Measurements from ENCODE around the gene DEGS1. TPM values are rescaled to one million over a fixed set of nuclear protein-coding genes. Genes with fewer than 3 reads are reported as not detected.

DEGS1 gene
- total RNA-seq, 4 donors from 2014 or later, result 19.1 to 32.9 (median 22.6) TPM

DNA sequence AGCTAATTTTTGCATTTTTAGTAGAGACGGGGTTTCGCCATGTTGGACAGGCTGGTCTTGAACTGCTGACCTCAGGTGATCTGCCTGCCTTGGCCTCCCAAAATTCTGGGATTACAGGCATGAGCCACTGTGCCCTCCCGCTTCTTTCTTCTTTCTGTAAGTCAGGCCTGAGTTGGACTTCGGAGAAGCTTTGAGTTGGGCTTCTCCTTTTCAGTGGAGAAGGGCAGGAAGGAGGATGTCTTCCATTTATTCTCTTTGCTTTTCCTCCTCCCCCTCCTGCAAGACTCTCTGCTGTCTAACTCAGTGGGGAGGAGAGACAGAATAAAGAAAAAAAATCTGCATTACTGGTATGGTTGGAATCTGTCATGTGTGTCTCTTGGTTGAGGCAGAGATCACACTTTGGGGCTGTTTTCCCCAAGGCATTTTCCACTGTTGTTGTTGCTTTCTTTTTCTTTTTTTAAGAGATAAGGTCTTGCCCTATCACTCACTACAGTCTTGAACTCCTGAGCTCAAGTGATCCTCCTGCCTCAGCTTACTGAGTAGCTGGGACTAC is 13.2 kb upstream of the DEGS1 start:
- DNase-seq, result no peak
- Histone ChIP-seq H3K36me3 (no peaks in the 10 kb centered on the region), H3K4me1 (peaks cover 0 to 16% (median 4%) of the 10 kb centered on the region in 4 donors), H3K9me3 (no peaks in the 10 kb centered on the region), H3K27me3 (no peaks in the 10 kb centered on the region), H3K27ac (peak overlapping the region; percentile 11 to 64 (median 45)), H3K4me3 (no peak overlapping the region)
- 71 to 75% methylated on average over 2 to 4 of the region's 4 CpGs for WGBS, 2 donors (ENCODE audit: low coverage in 1 of 2)
- in situ Hi-C loops (cut with MboI; ENCODE audit: low pct_ligation_motif_present in 1 of 4, low pct_unique_long_range_greater_than_20kb in 1 of 4, low sequenced_read_pairs in 3 of 4), result no loop called here
- intact Hi-C loops (cut with DNase I; ENCODE audit: low total_unique reads), result no loop called here
- TF ChIP-seq CTCF (IDR thresholded peaks at IDR 0.05) (no peak), POLR2AphosphoS5 (IDR thresholded peaks at IDR 0.05) (no peak), POLR2A (IDR thresholded peaks at IDR 0.05) (no peak), EP300 (IDR thresholded peaks at IDR 0.05; ENCODE audit: low read depth) (no peak)

DNA sequence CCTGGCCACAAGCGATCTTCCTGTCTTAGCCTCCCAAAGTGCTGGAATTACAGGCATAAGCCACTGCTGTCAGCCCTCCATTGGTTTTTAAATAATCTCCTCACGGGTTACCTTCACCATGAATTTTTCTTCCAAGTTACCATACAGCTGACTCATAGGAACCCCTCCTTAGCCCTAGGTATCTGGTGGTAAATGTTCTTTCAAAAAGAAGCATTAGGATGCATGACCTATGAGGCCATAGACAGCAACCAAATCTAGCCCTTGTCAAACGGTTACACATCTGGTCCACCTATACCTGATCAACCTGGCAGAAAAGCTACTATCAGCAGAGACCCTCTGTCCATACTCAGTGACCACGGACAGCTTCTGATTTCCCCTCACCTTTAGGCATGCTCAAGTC is 12.7 kb upstream of the DEGS1 start:
- no peaks in the 10 kb centered on the region for H3K9me3 ChIP-seq
- DNase-seq, result no peak
- no peaks in the 10 kb centered on the region for H3K27me3 ChIP-seq
- H3K27ac ChIP-seq, result no peak overlapping the region
- no peaks in the 10 kb centered on the region for H3K36me3 ChIP-seq
- H3K4me3 ChIP-seq, result no peak overlapping the region
- H3K4me1 ChIP-seq, result peaks cover 0 to 16% (median 4%) of the 10 kb centered on the region in 4 donors
- intact Hi-C loops (cut with DNase I; ENCODE audit: low total_unique reads) (no loop called here), in situ Hi-C loops (cut with MboI; ENCODE audit: low pct_ligation_motif_present in 1 of 4, low pct_unique_long_range_greater_than_20kb in 1 of 4, low sequenced_read_pairs in 3 of 4) (no loop called here)
- no peak for TF ChIP-seq CTCF (IDR thresholded peaks at IDR 0.05)
- TF ChIP-seq POLR2A (IDR thresholded peaks at IDR 0.05), result no peak
- TF ChIP-seq POLR2AphosphoS5 (IDR thresholded peaks at IDR 0.05), result no peak
- TF ChIP-seq EP300 (IDR thresholded peaks at IDR 0.05; ENCODE audit: low read depth), result no peak
- 87 to 88% methylated on average over 3 to 4 of the region's 4 CpGs for WGBS, 2 donors (ENCODE audit: low coverage in 1 of 2)

- peak; percentile 28 for DNase-seq
- Histone ChIP-seq H3K4me1 (peaks cover 0 to 19% (median 4%) of the 10 kb centered on the region in 4 donors), H3K27ac (no peak overlapping the region), H3K27me3 (no peaks in the 10 kb centered on the region), H3K4me3 (no peak overlapping the region), H3K9me3 (no peaks in the 10 kb centered on the region), H3K36me3 (no peaks in the 10 kb centered on the region)
- no peak for TF ChIP-seq POLR2AphosphoS5 (IDR thresholded peaks at IDR 0.05)
- no peak for TF ChIP-seq EP300 (IDR thresholded peaks at IDR 0.05; ENCODE audit: low read depth)
- TF ChIP-seq CTCF (IDR thresholded peaks at IDR 0.05), result peak; percentile 15 to 61 (median 37)
- TF ChIP-seq POLR2A (IDR thresholded peaks at IDR 0.05), result no peak
- in situ Hi-C loops (cut with MboI; ENCODE audit: low pct_ligation_motif_present in 1 of 4, low pct_unique_long_range_greater_than_20kb in 1 of 4, low sequenced_read_pairs in 3 of 4) (no loop called here), intact Hi-C loops (cut with DNase I; ENCODE audit: low total_unique reads) (no loop called here)
- WGBS, 2 donors (ENCODE audit: low coverage in 1 of 2), result 80 to 98% methylated on average over 4 to 9 of the region's 9 CpGs
These were observed 12.1 kb upstream of the DEGS1 start for GRCh38 chr1:224170748-224171478.

DNA sequence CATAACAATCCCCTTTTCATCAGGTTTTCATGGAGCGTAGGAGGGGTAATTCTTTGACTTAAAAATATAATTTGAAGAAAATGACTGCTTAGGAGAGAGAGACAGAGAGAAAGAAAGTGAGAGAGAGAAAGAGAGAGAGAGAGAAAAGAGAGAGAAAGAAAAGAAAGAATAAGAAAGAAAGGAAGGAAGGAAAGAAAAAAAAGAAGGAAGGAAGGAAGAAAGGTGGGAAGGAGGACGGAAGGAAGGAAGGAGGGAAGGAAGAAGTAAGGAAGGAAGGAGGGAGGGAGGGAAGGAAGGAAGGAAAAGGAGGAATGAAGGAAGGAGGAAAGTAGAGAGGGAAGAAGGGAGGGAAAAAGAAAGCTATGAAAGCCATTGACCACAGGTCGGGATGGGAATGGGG is 10.8 kb upstream of the DEGS1 start:
- Histone ChIP-seq H3K36me3 (no peaks in the 10 kb centered on the region), H3K4me3 (no peak overlapping the region), H3K27ac (no peak overlapping the region), H3K27me3 (no peaks in the 10 kb centered on the region), H3K9me3 (no peaks in the 10 kb centered on the region), H3K4me1 (peaks cover 0 to 19% (median 4%) of the 10 kb centered on the region in 4 donors)
- TF ChIP-seq POLR2AphosphoS5 (IDR thresholded peaks at IDR 0.05), result no peak
- TF ChIP-seq EP300 (IDR thresholded peaks at IDR 0.05; ENCODE audit: low read depth), result no peak
- TF ChIP-seq CTCF (IDR thresholded peaks at IDR 0.05), result no peak
- no peak for TF ChIP-seq POLR2A (IDR thresholded peaks at IDR 0.05)
- in situ Hi-C loops (cut with MboI; ENCODE audit: low pct_ligation_motif_present in 1 of 4, low pct_unique_long_range_greater_than_20kb in 1 of 4, low sequenced_read_pairs in 3 of 4), result no loop called here
- 92 to 100% methylated on average over 3 of the region's 3 CpGs for WGBS, 2 donors (ENCODE audit: low coverage in 1 of 2)
- DNase-seq, result no peak
- intact Hi-C loops (cut with DNase I; ENCODE audit: low total_unique reads), result no loop called here
